CD4-positive, alpha-beta T cell treated with Interleukin-21 for 1 hour (primary cell): Measurements from ENCODE around the gene ZSWIM8.
"Not testable (repeated sequence)": the region's sequence is repeated elsewhere in the genome, so short reads cannot be mapped to it uniquely, and the experiment has no call there.

ENCODE experiments used
- DNase-seq: peaks from one replicate; pipeline ENCODE4 v3.0.0-alpha.2; 2020

Gene ZSWIM8

DNA sequence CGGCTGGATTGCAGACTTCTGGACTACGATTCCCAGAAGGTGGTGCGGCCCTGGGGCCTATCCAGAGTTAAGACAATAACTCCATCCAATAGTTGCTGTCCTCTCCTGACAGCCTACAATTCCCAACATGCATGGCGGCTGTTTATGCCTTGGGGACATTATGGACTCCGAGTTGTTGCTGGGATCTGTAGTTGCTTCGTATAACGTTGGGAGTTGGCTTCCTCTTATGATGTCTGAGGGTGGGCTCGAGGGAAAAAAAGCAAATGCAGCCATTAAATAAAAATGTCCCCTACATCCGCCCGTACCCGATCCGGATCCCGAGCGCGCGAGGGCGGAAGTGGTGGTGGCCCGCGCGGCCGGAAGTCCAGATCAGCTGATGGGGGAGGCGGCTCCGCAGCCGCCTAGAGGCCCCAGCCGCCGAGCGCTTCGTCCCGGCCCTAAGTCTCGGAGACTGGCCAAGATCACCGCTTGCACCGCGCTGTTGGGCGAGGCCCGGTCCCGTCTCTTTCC is at the start of gene ZSWIM8:
ZSWIM8 (plus strand) TSS at position 396 of the 510 bp plus-strand sequence. CDS start 273 bp downstream, outside the sequence.
- peak; percentile 93 for DNase-seq

DNA sequence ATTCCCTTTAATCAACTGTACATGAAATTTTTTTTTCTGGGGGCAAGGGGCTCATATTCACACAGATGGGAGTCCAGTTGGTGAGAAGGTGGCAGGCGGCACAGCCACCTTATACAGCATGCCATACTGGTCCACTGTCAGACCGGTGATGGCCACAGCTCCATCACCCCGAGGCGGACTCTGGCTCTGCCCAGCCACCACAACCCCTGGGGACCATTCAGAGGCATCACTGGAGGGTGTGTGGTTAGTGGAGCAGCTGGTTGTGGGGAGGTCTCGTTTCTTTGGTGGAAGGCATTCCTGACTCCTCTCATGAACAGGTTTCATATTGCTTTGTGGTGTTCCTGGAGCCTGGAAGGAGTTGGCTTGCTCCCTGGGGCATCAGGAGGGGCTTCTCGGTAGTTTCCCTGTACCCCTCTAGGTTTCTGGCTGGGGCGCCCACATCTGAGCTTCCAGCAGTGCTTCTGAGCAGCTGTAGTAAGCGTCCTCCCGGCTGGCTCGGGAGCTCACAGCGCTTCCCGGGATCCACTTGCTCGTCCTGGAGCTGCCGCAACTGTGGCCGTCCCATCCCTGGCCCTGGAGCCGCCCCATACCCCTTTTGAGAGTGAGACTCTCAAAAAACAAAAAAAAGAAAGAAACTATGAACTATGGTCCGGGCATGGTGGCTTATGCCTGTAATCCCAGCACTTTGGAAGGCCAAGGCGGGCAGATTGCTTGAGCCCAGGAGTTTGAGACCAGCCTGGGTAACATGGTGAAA is 44.7 kb upstream of the ZSWIM8 start:
- not testable (repeated sequence) for DNase-seq

DNA sequence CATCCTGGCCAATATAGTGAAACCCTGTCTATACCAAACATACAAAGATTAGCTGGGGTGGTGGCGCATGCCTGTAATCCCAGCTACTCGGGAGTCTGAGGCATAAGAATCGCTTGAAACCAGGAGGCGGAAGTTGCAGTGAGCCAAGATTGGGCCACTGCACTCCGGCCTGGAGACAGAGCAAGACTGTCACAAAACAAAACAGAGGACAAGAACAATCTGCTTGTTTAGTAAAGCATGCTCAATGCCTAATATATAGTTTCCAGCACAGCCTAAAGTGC is 43.0 kb upstream of the ZSWIM8 start:
- DNase-seq = no peak

GRCh38 chr10:73743327-73743904 is 42.0 kb upstream of the ZSWIM8 start:
- no peak for DNase-seq

DNA sequence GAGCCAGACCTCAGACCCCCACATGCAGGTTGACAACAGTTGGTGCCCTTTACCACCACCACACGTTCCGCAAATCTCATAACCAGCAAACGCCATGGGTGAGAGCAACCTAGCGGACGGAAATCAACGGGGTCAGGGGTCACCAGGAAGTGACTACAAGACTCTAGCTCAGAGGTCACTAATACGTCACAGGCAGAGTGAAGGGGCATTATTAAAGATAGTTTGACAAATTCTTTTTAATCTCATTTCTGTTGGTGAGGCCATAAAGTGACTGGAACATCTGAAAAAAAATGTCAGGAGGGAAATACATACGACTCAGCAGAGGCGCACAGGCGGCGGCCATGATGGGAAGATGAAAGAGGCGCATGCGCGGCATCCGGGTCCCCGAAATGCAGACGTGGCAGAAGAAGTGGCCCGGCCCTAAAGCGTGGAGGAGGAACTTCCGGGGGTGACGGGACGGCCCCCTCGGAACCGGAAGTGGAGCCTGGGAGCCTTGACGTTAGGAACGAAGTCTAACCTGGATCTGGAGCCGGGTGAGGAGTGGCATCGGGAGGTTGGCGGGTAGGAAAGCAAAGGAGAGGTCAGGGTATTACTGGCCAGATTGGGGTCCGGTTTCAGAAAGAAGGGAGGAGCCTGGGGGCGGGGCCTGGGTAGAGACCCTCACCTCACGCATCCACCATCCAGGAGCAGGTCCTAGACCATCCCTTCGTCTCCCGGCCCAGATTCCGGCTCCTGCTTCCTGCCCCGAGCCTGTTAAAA is 41.3 kb upstream of the ZSWIM8 start, which contains the start of gene SEC24C:
SEC24C (plus strand) TSS at position 468 of the 759 bp plus-strand sequence. CDS start 2,461 bp downstream, outside the sequence.
- peak; percentile 96 for DNase-seq

GRCh38 chr10:73744664-73744975 is 40.8 kb upstream of the ZSWIM8 start:
- DNase-seq = peak; percentile 60

- DNase-seq = no peak
These were observed 38.7 kb upstream of the ZSWIM8 start for GRCh38 chr10:73746721-73747120.

DNA sequence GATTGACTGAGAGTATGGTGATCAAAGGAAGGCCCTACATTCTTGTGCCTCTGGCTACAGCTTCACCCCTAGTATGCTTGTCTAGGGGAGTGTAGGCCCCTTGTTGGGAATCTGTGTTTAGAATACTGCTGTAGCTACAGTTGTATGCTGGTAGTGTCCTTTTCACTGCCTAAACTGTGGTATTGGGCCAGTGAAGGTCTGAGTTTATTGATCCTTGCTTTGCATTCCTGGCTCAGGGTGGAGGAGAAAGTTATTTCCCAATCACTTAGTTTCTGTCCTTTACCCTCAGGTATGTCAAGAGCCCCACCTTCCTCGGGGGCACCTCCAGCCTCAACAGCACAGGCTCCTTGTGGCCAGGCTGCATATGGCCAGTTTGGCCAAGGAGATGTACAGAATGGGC is 34.6 kb upstream of the ZSWIM8 start:
- no peak for DNase-seq

DNA sequence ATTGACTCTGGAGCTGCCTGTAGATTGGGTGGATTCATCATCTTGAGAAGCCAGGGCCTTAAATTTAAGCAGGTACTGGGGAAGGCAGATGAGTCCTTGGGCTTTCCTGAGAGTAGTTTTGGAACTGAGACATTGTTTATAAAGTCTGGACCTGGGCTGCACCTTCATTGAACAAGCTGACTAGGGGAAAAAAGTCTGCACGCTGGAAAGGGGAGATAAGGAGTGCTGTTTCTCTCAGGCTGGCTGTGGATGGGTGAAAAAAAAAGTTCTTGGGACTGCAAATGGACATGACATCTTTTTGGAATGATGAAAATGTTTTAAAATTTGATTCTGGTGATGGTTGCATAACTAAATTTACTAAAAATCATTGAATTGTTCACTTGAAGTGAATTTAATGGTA is 29.2 kb upstream of the ZSWIM8 start:
- DNase-seq = no peak

- peak; percentile 45 for DNase-seq
These were observed 26.5 kb upstream of the ZSWIM8 start for GRCh38 chr10:73758704-73759511.

GRCh38 chr10:73759512-73760115 is 25.8 kb upstream of the ZSWIM8 start:
- peak; percentile 86 for DNase-seq

- DNase-seq = no peak
These were observed 23.6 kb upstream of the ZSWIM8 start for GRCh38 chr10:73761781-73762180.

GRCh38 chr10:73762915-73763314 is 22.5 kb upstream of the ZSWIM8 start:
- no peak for DNase-seq

GRCh38 chr10:73763343-73763742 is 22.1 kb upstream of the ZSWIM8 start:
- peak; percentile 73 for DNase-seq

DNA sequence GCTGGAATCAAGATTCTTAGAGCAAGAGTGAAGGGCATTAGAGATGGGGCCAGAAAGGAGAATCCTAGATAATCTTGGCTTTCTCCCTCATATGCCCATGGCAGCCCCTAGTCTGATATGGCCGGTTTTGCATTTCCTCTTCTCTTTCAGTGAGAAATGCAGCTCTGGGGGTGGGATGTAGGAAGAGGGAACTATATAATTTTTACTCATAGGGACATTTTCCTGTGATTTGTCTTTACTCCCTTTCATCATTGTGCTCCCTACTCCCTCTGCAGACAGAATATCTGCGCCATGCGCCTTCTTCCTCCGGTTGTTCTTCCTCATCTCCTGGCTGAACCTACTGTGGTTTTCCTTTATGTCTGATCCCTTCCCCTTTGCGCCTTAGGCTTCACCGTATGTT is 20.3 kb upstream of the ZSWIM8 start:
- DNase-seq = no peak

DNA sequence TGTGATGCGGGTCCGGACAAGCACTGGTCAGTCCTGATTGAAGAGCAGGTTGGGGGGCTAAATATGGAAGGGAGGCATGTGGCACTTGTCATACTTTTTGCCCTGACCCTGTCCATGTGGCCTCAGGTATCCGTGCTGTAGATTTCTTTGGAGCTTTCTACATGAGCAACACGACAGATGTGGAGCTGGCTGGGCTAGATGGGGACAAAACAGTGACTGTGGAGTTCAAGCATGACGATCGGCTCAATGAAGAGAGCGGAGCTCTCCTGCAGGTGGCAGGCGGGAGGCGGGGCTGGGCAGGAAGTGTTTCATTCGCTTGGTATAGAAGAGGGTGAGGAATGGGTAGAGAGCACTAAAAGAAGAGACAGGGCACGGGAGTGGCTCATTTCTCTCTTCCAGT is 16.5 kb upstream of the ZSWIM8 start:
- peak; percentile 72 for DNase-seq

DNA sequence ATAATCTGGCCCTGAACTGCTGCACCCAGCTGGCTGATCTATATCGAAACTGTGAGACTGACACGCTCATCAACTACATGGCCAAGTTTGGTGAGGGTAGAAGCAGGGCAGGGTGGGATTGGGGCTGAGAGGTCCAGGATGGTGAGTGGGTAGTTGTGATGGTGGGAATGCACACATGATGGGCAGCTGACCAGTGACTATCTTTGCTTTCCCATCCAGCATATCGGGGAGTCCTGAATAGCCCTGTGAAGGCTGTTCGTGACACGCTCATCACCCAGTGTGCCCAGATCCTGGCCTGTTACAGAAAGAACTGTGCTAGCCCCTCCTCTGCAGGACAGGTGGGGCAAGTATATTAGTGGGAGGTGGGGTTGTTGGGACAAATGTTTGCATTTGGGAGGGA is 16.0 kb upstream of the ZSWIM8 start:
- no peak for DNase-seq

DNA sequence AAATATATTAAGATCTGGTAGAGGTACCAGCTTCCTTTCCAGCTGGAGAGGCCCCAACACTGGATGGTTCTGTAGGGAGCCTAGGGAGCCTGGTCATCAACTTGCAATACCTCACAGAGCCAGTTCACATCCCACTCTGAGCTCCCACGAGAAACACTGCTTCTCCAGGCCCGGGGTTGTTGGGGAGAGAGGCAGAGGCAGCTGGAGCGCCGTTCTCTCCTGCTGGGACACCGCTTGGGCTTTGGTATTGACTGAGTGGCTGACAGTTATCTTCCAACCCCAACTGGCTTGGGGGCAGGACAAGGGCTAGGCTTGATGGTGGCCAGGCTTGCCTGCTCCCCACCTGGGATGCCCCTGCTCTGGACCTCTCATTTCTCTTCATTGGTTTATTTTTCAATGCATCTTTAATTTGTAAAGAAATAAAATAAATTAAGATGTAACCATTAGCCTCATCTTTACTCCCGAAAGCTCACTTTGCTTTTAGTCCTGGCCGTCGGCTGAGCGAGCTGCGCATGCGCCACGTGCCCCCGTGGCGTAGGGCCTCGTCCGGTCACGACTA is 13.6 kb upstream of the ZSWIM8 start:
- DNase-seq = peak; percentile 85

DNA sequence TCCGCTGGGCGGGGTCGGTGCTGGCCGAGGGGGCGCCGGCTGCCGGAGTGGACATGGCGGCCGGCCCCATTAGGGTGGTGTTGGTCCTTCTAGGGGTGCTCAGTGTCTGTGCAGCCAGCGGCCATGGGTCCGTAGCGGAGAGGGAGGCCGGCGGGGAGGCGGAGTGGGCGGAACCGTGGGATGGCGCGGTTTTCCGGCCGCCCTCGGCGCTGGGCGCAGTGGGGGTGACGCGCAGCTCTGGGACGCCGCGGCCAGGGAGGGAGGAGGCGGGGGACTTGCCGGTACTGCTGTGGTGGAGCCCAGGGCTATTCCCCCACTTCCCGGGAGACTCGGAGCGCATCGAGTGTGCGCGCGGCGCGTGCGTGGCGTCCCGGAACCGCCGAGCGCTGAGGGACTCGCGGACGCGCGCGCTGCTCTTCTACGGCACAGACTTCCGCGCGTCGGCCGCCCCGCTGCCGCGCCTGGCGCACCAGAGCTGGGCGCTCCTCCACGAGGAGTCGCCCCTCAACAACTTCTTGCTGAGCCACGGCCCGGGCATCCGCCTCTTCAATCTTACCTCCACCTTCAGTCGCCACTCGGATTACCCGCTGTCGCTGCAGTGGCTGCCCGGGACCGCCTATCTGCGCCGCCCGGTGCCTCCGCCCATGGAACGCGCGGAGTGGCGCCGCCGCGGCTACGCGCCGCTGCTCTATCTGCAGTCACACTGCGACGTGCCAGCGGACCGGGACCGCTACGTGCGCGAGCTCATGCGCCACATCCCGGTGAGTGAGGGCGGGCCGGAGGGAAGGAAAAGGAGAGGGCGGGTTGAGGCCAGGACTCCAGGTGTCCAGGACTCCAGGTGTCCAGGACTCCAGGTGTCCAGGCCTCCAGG is 12.9 kb upstream of the ZSWIM8 start:
- peak; percentile 91 for DNase-seq

GRCh38 chr10:73773152-73773879 is 12.1 kb upstream of the ZSWIM8 start:
- DNase-seq = no peak

DNA sequence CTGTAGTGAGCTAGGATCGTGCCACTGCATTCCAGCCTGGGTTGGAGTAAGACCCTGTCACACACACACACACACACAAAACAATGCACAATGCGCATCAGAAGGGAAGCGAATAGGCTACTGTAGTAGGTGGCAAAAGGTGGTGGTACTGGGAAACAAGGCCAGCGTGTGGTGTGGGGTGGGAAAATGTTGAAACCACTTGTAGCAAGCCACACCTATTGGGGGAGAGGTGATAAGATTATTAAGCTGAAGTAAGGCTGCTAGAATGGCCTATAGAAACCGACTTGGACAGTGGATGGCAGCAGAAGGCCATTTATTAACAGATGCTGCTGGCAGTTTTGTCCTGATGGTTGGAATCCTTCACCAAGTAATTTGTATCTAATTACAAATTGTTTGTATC is 10.8 kb upstream of the ZSWIM8 start:
- DNase-seq = peak; percentile 67
